Measurements from ENCODE around the gene AFDN.

AFDN gene

GRCh38 chr6:167839755-167840154 is 13.0 kb downstream of the AFDN start:
- DNase-seq (ENCODE audit: low read depth in 2 of 2): no peak

- DNase-seq (ENCODE audit: low read depth in 2 of 2): no peak
Observed at GRCh38 chr6:167840160-167840525, 13.4 kb downstream of the AFDN start.

- no peak for DNase-seq (ENCODE audit: low read depth in 2 of 2)
Observed at GRCh38 chr6:167840526-167841179, 13.9 kb downstream of the AFDN start.

- no peak for DNase-seq (ENCODE audit: low read depth in 2 of 2)
Observed at GRCh38 chr6:167841981-167842380, 15.3 kb downstream of the AFDN start.

- no peak for DNase-seq (ENCODE audit: low read depth in 2 of 2)
Observed at GRCh38 chr6:167842457-167842856, 15.7 kb downstream of the AFDN start.

- DNase-seq (ENCODE audit: low read depth in 2 of 2): no peak
Observed at GRCh38 chr6:167843023-167843422, 16.3 kb downstream of the AFDN start.

GRCh38 chr6:167845856-167846255 is 19.1 kb downstream of the AFDN start:
- DNase-seq (ENCODE audit: low read depth in 2 of 2): no peak

GRCh38 chr6:167846997-167847606 is 20.4 kb downstream of the AFDN start:
- DNase-seq (ENCODE audit: low read depth in 2 of 2): no peak

- DNase-seq (ENCODE audit: low read depth in 2 of 2): no peak
Observed at GRCh38 chr6:167847936-167848335, 21.2 kb downstream of the AFDN start.

- DNase-seq (ENCODE audit: low read depth in 2 of 2): no peak
Observed at GRCh38 chr6:167848783-167849182, 22.1 kb downstream of the AFDN start.

- no peak for DNase-seq (ENCODE audit: low read depth in 2 of 2)
Observed at GRCh38 chr6:167849846-167850459, 23.2 kb downstream of the AFDN start.

- no peak for DNase-seq (ENCODE audit: low read depth in 2 of 2)
Observed at GRCh38 chr6:167850782-167851181, 24.1 kb downstream of the AFDN start.

GRCh38 chr6:167851370-167851952 is 24.8 kb downstream of the AFDN start:
- DNase-seq (ENCODE audit: low read depth in 2 of 2): no peak

GRCh38 chr6:167855825-167856425 is 29.2 kb downstream of the AFDN start:
- DNase-seq (ENCODE audit: low read depth in 2 of 2): no peak

GRCh38 chr6:167856474-167856873 is 29.8 kb downstream of the AFDN start:
- no peak for DNase-seq (ENCODE audit: low read depth in 2 of 2)

- no peak for DNase-seq (ENCODE audit: low read depth in 2 of 2)
Observed at GRCh38 chr6:167856999-167857660, 30.4 kb downstream of the AFDN start.

GRCh38 chr6:167858086-167858591 is 31.4 kb downstream of the AFDN start:
- no peak for DNase-seq (ENCODE audit: low read depth in 2 of 2)

- DNase-seq (ENCODE audit: low read depth in 2 of 2): no peak
Observed at GRCh38 chr6:167858842-167859664, 32.3 kb downstream of the AFDN start.

- DNase-seq (ENCODE audit: low read depth in 2 of 2): no peak
Observed at GRCh38 chr6:167860550-167861226, 34.0 kb downstream of the AFDN start.

- no peak for DNase-seq (ENCODE audit: low read depth in 2 of 2)
Observed at GRCh38 chr6:167861424-167861823, 34.7 kb downstream of the AFDN start.

All from stimulated activated CD8-positive, alpha-beta memory T cell treated with anti-CD3 and anti-CD28 coated beads, Interleukin-7, amount 100 ng/mL, for 4 hours (primary cell).